Bronchial epithelial cell (primary cell): ENCODE results near the gene SIK3. TPM values are rescaled to one million over a fixed set of nuclear protein-coding genes. Genes with fewer than 3 reads are reported as not detected.
"Not testable (repeated sequence)": the region's sequence is repeated elsewhere in the genome, so short reads cannot be mapped to it uniquely, and the experiment has no call there.

Experiments used
- DNase-seq: peaks from one replicate; pipeline ENCODE4 v3.0.0-alpha.2; 2010; ENCODE audit warnings: low read depth
- FAIRE-seq: peaks from 2 replicates; lab custom pipeline; 2011; peaks lifted over from hg19 to GRCh38; lab: Jason Lieb, UNC
- H3K27me3 ChIP-seq: 2 replicates; pipeline ENCODE4 v1.5.1; 2011; ENCODE audit warnings: low read length; ENCODE audit not compliant: control insufficient read depth, insufficient read depth
- H3K36me3 ChIP-seq: 2 replicates; pipeline ENCODE4 v1.5.1; 2011; ENCODE audit warnings: low read length; ENCODE audit not compliant: control insufficient read depth, insufficient read depth
- H3K4me3 ChIP-seq: 2 replicates; pipeline ENCODE4 v1.5.1; 2011; ENCODE audit warnings: mild to moderate bottlenecking, low read depth, low read length, control low read depth
- CTCF ChIP-seq: IDR thresholded peaks from 2 replicates; pipeline ENCODE4 v1.5.1; 2011; ENCODE audit warnings: mild to moderate bottlenecking, moderate library complexity, low read length, control low read depth, inconsistent platforms; ENCODE audit not compliant: insufficient read depth, severe bottlenecking
- total RNA-seq: library from RNA; depleted of rRNA; stranded (reverse); fragments of >200 nt; gene quantifications from 2 replicates; pipeline ENCODE4 v1.2.1, GENCODE V29; 2014

Gene SIK3
- total RNA-seq, 1 donor from 2014 or later = 6.8 TPM

GRCh38 chr11:117143390-117143789, 45.2 kb upstream of the SIK3 start:
- Histone ChIP-seq H3K4me3 (peak overlapping the region; percentile 58), H3K27me3 (no peaks in the 10 kb centered on the region), H3K36me3 (peaks cover 6% of the 10 kb centered on the region)
- peak; percentile 55 for DNase-seq
- FAIRE-seq = no peak
- no peak for TF ChIP-seq CTCF

DNA sequence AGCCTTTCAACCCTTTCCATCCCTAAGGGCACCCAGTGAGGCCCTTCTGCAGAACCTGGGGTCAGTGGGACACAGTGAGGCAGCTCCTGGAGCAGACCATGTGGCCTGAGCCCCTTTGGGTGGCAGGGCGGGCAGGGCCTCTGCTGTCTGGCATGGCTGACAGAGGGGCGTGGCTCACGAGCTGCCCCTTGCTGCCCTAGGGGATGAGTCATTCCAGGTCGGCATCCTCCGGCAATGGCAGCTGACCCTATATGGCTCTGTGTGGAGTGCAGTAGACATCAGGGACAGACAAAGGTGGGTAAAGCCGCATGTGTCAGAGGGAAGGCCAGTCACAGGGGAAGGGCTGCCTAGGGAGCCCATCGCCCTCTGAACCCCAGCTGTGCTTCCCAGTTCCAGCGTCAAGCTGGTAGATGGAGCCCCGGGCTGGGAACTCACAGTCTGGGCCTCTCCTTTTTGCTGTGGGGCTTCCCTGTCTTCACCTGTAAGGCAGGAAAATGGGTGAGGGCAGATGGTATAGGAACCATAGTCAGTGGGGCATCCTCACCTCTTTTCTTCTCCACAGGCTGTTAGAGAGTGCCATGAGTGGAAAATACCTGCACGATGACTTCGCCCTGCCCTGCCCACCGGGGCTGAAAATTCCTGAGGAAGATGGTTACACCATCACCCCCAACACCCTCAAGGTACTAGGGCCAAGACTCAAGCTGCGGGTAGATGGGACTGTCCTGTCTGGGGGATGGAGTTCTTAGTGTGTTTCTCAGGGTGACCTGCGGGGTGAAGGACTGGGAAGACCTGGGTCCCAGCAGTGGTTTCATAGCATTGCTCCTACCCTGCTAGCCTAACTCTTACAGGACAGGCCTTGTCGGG, 39.2 kb upstream of the SIK3 start:
- H3K36me3 ChIP-seq, H3K4me3 ChIP-seq, H3K27me3 ChIP-seq, DNase-seq: not testable (repeated sequence)
- FAIRE-seq = peak; percentile 86

- H3K4me3 ChIP-seq, DNase-seq, H3K27me3 ChIP-seq, H3K36me3 ChIP-seq: not testable (repeated sequence)
- peak; percentile 94 for FAIRE-seq
These were observed 36.8 kb upstream of the SIK3 start for GRCh38 chr11:117134979-117135378.

GRCh38 chr11:117134431-117134830, 36.2 kb upstream of the SIK3 start:
- H3K36me3 ChIP-seq = no peaks in the 10 kb centered on the region
- no peak for TF ChIP-seq CTCF
- DNase-seq (no peak), FAIRE-seq (no peak)
- no peak overlapping the region for H3K4me3 ChIP-seq
- H3K27me3 ChIP-seq = no peaks in the 10 kb centered on the region

DNA sequence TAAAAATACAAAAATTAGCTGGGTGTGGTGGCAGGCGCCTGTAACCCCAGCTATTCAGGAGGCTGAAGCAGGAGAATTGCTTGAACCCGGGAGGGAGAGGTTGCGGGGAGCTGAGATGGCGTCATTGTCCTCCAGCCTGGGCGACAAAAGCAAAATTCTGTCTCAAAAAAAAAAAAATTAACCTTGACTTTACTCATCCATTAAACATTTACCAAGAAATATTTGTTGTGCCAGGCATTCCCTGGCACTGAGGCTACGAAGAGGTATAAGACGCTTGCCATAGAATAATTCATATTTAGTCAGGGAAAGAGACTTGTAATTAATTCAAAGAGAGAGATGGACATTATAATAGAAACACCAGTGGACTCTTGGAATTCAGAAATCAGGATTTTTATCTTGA, 32.7 kb upstream of the SIK3 start:
- no peak overlapping the region for H3K4me3 ChIP-seq
- FAIRE-seq (no peak), DNase-seq (no peak)
- no peaks in the 10 kb centered on the region for H3K36me3 ChIP-seq
- TF ChIP-seq CTCF = no peak
- no peaks in the 10 kb centered on the region for H3K27me3 ChIP-seq

- DNase-seq, H3K4me3 ChIP-seq, H3K36me3 ChIP-seq, H3K27me3 ChIP-seq, FAIRE-seq: not testable (repeated sequence)
These were observed 32.2 kb upstream of the SIK3 start for GRCh38 chr11:117130396-117130795.

DNA sequence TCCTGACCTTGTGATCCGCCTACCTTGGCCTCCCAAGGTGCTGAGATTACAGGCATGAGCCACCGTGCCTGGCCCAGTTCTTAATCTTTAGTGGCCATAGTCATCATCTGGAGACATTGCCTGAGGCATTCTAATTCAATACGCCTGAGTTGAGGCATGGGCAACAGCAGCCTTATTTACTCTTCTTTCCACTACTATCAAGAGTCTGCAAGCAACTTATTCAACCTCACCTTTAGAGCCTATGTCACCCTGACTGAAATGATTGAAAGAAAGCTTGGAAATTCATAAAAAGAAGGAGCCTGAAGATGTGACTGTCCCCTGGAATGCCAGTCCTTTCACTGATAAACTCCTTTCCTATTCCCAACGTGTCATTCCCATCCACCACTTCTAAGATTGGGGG, 30.1 kb upstream of the SIK3 start:
- DNase-seq (no peak), FAIRE-seq (no peak)
- H3K4me3 ChIP-seq = no peak overlapping the region
- TF ChIP-seq CTCF = no peak
- no peaks in the 10 kb centered on the region for H3K27me3 ChIP-seq
- no peaks in the 10 kb centered on the region for H3K36me3 ChIP-seq
